A673 (cell line): ENCODE data around the gene FKBP1A.

Source experiments
- EZH2 ChIP-seq: fragments of 200-600 bp; sonication (generic); IDR thresholded peaks from 2 replicates; pipeline ENCODE4 v1.6.1; 2017; ENCODE audit warnings: borderline replicate concordance, low read depth, mild to moderate bottlenecking, mixed read lengths, antibody characterized with exemption, low read length; ENCODE audit not compliant: poor library complexity, severe bottlenecking
- TF ChIP-seq, protein P1 (sequence below): fragments of 300-800, 200-600 bp; sonication (generic); conservative IDR thresholded peaks from 2 replicates; pipeline ENCODE4 v1.5.1; 2017; ENCODE audit warnings: low read depth, mild to moderate bottlenecking, antibody characterized with exemption, low read length, moderate library complexity, mixed read lengths

DNA sequence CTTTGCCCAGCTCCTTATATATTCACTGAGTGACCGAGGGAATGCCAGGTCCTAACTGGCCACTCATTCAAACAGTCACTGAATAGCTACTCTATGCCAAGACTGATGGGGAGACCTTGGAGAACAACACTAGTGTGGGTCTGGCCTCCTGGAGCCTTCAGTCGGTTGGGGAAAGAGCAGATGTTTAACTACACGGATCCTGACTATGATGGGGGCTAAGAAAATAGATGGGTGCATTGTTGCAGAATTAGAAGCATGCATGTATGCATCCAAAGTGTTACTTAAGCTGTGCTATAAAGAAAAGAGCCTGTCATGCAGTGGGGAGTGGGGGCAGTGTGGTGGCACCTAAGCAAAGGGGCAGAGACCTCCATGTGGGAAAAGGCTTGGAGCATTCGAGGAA is 6.5 kb downstream of the FKBP1A start:
- TF ChIP-seq, protein P1, sequence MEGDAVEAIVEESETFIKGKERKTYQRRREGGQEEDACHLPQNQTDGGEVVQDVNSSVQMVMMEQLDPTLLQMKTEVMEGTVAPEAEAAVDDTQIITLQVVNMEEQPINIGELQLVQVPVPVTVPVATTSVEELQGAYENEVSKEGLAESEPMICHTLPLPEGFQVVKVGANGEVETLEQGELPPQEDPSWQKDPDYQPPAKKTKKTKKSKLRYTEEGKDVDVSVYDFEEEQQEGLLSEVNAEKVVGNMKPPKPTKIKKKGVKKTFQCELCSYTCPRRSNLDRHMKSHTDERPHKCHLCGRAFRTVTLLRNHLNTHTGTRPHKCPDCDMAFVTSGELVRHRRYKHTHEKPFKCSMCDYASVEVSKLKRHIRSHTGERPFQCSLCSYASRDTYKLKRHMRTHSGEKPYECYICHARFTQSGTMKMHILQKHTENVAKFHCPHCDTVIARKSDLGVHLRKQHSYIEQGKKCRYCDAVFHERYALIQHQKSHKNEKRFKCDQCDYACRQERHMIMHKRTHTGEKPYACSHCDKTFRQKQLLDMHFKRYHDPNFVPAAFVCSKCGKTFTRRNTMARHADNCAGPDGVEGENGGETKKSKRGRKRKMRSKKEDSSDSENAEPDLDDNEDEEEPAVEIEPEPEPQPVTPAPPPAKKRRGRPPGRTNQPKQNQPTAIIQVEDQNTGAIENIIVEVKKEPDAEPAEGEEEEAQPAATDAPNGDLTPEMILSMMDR: no peak
- TF ChIP-seq EZH2: no peak
